MM.1S (cell line): ENCODE data around the gene ANKS1B.

Experiments
- DNase-seq: peaks from one replicate; pipeline ENCODE4 v3.0.0-alpha.2; 2015
- H2AFZ ChIP-seq: fragments of 300-600 bp; sonication (generic); 2 replicates; pipeline ENCODE4 v1.6.0; 2016; ENCODE audit warnings: antibody characterized with exemption, low read length
- H3F3A ChIP-seq: fragments of 300-600 bp; sonication (generic); 2 replicates; pipeline ENCODE4 v1.6.1; 2016; ENCODE audit warnings: mild to moderate bottlenecking, antibody characterized with exemption, low read length, moderate library complexity, mixed read lengths; ENCODE audit not compliant: insufficient read depth
- H3K27ac ChIP-seq: fragments of 300-600 bp; sonication (generic); 2 replicates; pipeline ENCODE4 v1.5.1; 2016; ENCODE audit warnings: mild to moderate bottlenecking, low read length
- H3K27me3 ChIP-seq: fragments of 300-600 bp; sonication (generic); replicated peaks from 2 replicates; pipeline ENCODE4 v1.6.0; 2016; ENCODE audit warnings: low read length; ENCODE audit not compliant: insufficient read depth
- H3K36me3 ChIP-seq: fragments of 300-600 bp; sonication (generic); replicated peaks from 2 replicates; pipeline ENCODE4 v1.6.1; 2016; ENCODE audit warnings: mild to moderate bottlenecking, low read length, mixed read lengths; ENCODE audit not compliant: insufficient read depth
- H3K4me1 ChIP-seq: fragments of 300-600 bp; sonication (generic); 2 replicates; pipeline ENCODE4 v1.6.1; 2016; ENCODE audit warnings: low read length, mixed read lengths
- H3K4me2 ChIP-seq: fragments of 300-600 bp; sonication (generic); 2 replicates; pipeline ENCODE4 v1.6.0; 2016; ENCODE audit warnings: low read depth, low read length
- H3K4me3 ChIP-seq: fragments of 300-600 bp; sonication (generic); 2 replicates; pipeline ENCODE4 v1.5.1; 2016; ENCODE audit warnings: low read length, mixed read lengths
- H3K79me2 ChIP-seq: fragments of 300-600 bp; sonication (generic); 2 replicates; pipeline ENCODE4 v1.6.1; 2016; ENCODE audit warnings: mixed run types, low read length, mixed read lengths
- H3K9ac ChIP-seq: fragments of 300-600 bp; sonication (generic); 2 replicates; pipeline ENCODE4 v1.6.1; 2016; ENCODE audit warnings: low read length, mixed read lengths
- H3K9me2 ChIP-seq: fragments of 300-600 bp; sonication (generic); replicated peaks from 2 replicates; pipeline ENCODE4 v1.6.1; 2016; ENCODE audit warnings: mild to moderate bottlenecking, low read length, mixed read lengths; ENCODE audit not compliant: insufficient read depth
- H3K9me3 ChIP-seq: fragments of 300-600 bp; sonication (generic); replicated peaks from 2 replicates; pipeline ENCODE4 v1.6.1; 2016; ENCODE audit warnings: mild to moderate bottlenecking, low read length, mixed read lengths; ENCODE audit not compliant: insufficient read depth
- H4K20me1 ChIP-seq: fragments of 300-600 bp; sonication (generic); 2 replicates; pipeline ENCODE4 v1.6.1; 2016; ENCODE audit warnings: mild to moderate bottlenecking, low read length, moderate library complexity, mixed read lengths; ENCODE audit not compliant: insufficient read depth
- EZH2 ChIP-seq: fragments of 300-600 bp; sonication (generic); optimal IDR thresholded peaks from 2 replicates; pipeline ENCODE3; 2017; ENCODE audit warnings: low read depth, mild to moderate bottlenecking, antibody characterized with exemption, low read length, mixed read lengths
- EZH2phosphoT487 ChIP-seq: fragments of 300-600 bp; sonication (generic); IDR thresholded peaks from 2 replicates; pipeline ENCODE4 v1.6.1; 2018; ENCODE audit warnings: antibody characterized with exemption, low read length
- TF ChIP-seq, protein P1 (sequence below): fragments of 300-600 bp; sonication (generic); IDR thresholded peaks from 2 replicates; pipeline ENCODE4 v1.5.1; 2016; ENCODE audit warnings: antibody characterized with exemption, low read length, mixed read lengths

The ANKS1B gene

DNA sequence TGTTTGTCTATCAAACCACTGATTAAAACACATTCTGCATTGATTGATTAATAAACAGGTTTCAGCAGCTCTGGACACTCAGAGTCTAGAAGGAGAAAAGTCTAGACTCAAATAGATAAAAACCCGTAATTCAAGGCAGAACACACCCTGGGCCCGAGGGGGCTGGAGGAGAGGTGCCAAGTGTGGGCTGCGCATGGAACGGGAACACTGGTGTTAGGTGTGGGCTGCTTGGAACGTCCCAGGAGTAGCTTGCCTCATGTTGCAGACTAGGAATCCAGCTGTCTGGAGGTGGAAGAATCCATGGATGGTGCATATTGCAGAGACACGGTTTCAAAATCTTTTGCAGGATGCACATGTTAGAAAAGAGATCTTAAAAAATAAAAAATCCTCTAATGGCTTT is 1116.7 kb downstream of the ANKS1B start:
- Histone ChIP-seq H3K9me2 (no peaks in the 10 kb centered on the region), H3K4me1 (no peaks in the 10 kb centered on the region), H2AFZ (no peak overlapping the region), H3K9me3 (no peaks in the 10 kb centered on the region), H3K4me2 (no peak overlapping the region), H3F3A (no peaks in the 10 kb centered on the region), H3K9ac (no peak overlapping the region), H3K36me3 (no peaks in the 10 kb centered on the region), H3K79me2 (no peaks in the 10 kb centered on the region), H4K20me1 (no peaks in the 10 kb centered on the region), H3K27ac (no peak overlapping the region), H3K27me3 (no peaks in the 10 kb centered on the region), H3K4me3 (no peak overlapping the region)
- TF ChIP-seq EZH2, result no peak
- TF ChIP-seq, protein P1, sequence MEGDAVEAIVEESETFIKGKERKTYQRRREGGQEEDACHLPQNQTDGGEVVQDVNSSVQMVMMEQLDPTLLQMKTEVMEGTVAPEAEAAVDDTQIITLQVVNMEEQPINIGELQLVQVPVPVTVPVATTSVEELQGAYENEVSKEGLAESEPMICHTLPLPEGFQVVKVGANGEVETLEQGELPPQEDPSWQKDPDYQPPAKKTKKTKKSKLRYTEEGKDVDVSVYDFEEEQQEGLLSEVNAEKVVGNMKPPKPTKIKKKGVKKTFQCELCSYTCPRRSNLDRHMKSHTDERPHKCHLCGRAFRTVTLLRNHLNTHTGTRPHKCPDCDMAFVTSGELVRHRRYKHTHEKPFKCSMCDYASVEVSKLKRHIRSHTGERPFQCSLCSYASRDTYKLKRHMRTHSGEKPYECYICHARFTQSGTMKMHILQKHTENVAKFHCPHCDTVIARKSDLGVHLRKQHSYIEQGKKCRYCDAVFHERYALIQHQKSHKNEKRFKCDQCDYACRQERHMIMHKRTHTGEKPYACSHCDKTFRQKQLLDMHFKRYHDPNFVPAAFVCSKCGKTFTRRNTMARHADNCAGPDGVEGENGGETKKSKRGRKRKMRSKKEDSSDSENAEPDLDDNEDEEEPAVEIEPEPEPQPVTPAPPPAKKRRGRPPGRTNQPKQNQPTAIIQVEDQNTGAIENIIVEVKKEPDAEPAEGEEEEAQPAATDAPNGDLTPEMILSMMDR, result no peak
- TF ChIP-seq EZH2phosphoT487, result no peak
- no peak for DNase-seq

DNA sequence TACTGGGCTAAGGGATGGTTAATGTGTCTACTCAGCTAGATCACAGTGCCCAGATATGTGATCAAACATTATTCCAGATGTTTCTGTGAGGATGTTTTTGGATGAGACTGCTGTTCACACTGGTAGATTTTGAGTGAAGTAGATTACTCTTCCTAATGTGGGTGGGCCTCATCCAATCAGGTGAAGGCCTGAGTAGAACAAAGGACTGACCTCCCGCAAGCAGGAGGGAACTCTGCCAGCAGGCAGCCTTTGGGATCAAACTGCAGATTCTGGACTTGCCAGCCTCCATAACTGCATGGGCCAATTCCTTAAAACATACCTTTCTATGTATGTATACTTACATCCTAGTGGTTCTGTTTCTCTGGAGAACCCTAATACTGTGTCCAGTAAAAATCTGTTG is 1120.4 kb downstream of the ANKS1B start:
- TF ChIP-seq, protein P1, result no peak
- TF ChIP-seq EZH2phosphoT487, result no peak
- no peak for TF ChIP-seq EZH2
- Histone ChIP-seq H3K36me3 (no peaks in the 10 kb centered on the region), H3K27me3 (no peaks in the 10 kb centered on the region)

DNA sequence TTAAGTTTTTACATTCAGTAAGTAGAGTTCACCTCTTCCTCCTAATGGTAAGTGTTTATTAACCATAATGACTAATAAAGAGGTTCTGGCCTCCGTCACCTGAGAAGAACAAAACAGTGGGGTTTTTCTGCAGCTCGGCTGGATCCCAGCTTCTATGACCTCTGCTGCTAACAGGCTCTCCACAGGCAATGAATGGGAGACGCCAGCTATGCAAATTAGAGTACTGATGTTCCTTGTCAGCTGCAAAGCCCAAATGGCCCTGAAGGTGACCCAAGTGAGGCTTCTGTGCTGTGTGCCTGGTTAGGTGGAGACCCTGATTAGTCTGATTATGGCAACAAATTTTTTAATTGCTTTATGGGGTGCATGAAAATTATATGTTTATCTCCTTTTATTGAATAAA is 1121.6 kb downstream of the ANKS1B start:
- no peak overlapping the region for H3K4me3 ChIP-seq
- no peaks in the 10 kb centered on the region for H3K27me3 ChIP-seq
- H3K9ac ChIP-seq, result no peak overlapping the region
- no peaks in the 10 kb centered on the region for H3K4me1 ChIP-seq
- TF ChIP-seq EZH2 (no peak), EZH2phosphoT487 (no peak)
- TF ChIP-seq, protein P1, result no peak
- H3K9me3 ChIP-seq, result no peaks in the 10 kb centered on the region
- no peak for DNase-seq
- no peaks in the 10 kb centered on the region for H3F3A ChIP-seq
- no peak overlapping the region for H3K4me2 ChIP-seq
- H3K79me2 ChIP-seq, result no peaks in the 10 kb centered on the region
- H3K27ac ChIP-seq, result no peak overlapping the region
- H2AFZ ChIP-seq, result no peak overlapping the region
- no peaks in the 10 kb centered on the region for H4K20me1 ChIP-seq
- no peaks in the 10 kb centered on the region for H3K9me2 ChIP-seq
- H3K36me3 ChIP-seq, result no peaks in the 10 kb centered on the region

More for the DNA sequence above, 1120.4 kb downstream of the ANKS1B start:
- no peaks in the 10 kb centered on the region for H3F3A ChIP-seq
- H3K4me3 ChIP-seq, result no peak overlapping the region
- H3K79me2 ChIP-seq, result no peaks in the 10 kb centered on the region
- no peak for DNase-seq
- no peaks in the 10 kb centered on the region for H4K20me1 ChIP-seq
- no peak overlapping the region for H3K4me2 ChIP-seq
- H3K9me3 ChIP-seq, result no peaks in the 10 kb centered on the region
- H2AFZ ChIP-seq, result no peak overlapping the region
- H3K4me1 ChIP-seq, result no peaks in the 10 kb centered on the region
- no peaks in the 10 kb centered on the region for H3K9me2 ChIP-seq
- H3K9ac ChIP-seq, result no peak overlapping the region
- no peak overlapping the region for H3K27ac ChIP-seq
